ENCODE measurements around the gene GLCCI1. TPM values are rescaled to one million over a fixed set of nuclear protein-coding genes. Genes with fewer than 3 reads are reported as not detected.

GLCCI1 gene
- total RNA-seq, 1 experiment from 2014 or later = 8.5 TPM

DNA sequence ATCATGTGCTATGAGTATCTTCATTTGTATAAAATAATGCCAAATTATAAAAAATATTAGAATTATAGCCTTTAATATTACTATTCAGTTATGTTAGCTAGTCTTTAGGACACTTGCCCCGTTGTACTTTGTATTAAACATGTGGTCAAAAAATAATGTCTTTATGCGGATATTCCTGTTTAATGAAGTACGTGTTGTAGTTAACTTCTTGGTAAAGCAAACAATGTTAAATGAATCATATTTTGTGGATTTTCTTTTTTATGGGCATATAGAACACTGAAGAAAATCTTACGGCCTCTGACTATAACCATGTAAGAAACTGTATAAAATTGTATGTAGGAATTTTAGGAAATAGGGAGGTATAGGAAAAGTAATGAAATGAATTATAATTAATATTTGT is 14.3 kb downstream of the GLCCI1 start:
- ChIA-PET CTCF (no interaction called here), POLR2A (ENCODE audit: unreplicated experiment) (interaction anchor here (1.0 kb wide), 1 partner anchor 12 kb away, joined by 3 read pairs; no protein-coding TSS in a partner anchor)
- Histone ChIP-seq H3K4me3 (ENCODE audit: low read length) (no peak overlapping the region), H3K9me3 (ENCODE audit: low read length) (no peaks in the 10 kb centered on the region), H3K4me2 (ENCODE audit: low read length) (peak overlapping the region; percentile 54), H4K20me1 (ENCODE audit: low read length) (no peaks in the 10 kb centered on the region), H2AFZ (ENCODE audit: low read length) (no peak overlapping the region), H3K4me1 (ENCODE audit: insufficient read depth, low read length) (peaks cover 20% of the 10 kb centered on the region), H3F3A (ENCODE audit: low read length, unreplicated experiment) (no peaks in the 10 kb centered on the region), H3K9ac (ENCODE audit: low read length) (no peak overlapping the region), H3K79me2 (ENCODE audit: low read length) (peaks cover 72% of the 10 kb centered on the region), H3K27ac (ENCODE audit: low read length) (peak overlapping the region; percentile 24; the same call in 1 of the 2 replicates), H3K36me3 (ENCODE audit: low read depth, low read length) (no peaks in the 10 kb centered on the region), H3K27me3 (ENCODE audit: low read length) (no peaks in the 10 kb centered on the region), H3K9me2 (replicated peaks; ENCODE audit: low read length) (no peaks in the 10 kb centered on the region)
- no TSS peak for BruUV-seq (replicated peaks)
- TF ChIP-seq CTCF (conservative IDR thresholded peaks at IDR 0.05; ENCODE audit: low read depth, low read length) = no peak
- TF ChIP-seq EZH2phosphoT487 (IDR thresholded peaks at IDR 0.05; ENCODE audit: borderline replicate concordance, low read length) = no peak
- no peak for TF ChIP-seq EZH2 (IDR thresholded peaks at IDR 0.05; ENCODE audit: low read length, unreplicated experiment)
- intact Hi-C loops (cut with micrococcal nuclease) = loop anchor here (1.0 to 2.0 kb wide), 2 partner anchors 13 to 14 kb away; no protein-coding TSS in a partner anchor
- ATAC-seq (peak; percentile 90), DNase-seq (peak; percentile 61)

DNA sequence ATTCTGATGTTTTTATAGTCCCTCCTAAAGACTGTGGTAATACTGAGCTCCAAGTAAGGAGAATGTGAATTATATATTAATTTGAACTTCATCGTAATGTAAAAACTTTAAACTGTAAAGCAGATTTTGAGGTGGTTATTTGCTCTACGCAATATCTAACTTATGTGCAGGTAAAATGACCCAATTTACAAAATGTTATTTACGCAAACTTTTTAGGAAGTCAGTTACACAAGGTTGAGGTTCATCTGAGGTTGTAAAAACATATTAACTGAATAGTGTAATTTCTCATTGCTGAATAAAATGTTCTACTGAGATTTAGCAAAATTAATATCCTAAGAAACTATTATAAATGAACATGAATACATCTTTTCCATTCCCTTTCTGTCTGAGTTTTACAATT is 15.8 kb downstream of the GLCCI1 start:
- no peaks in the 10 kb centered on the region for H3K27me3 ChIP-seq (ENCODE audit: low read length)
- DNase-seq = no peak
- intact Hi-C loops (cut with micrococcal nuclease) = no loop called here
- no peak overlapping the region for H3K4me2 ChIP-seq (ENCODE audit: low read length)
- H3K79me2 ChIP-seq (ENCODE audit: low read length) = peaks cover 74% of the 10 kb centered on the region
- CTCF ChIA-PET = no interaction called here
- H4K20me1 ChIP-seq (ENCODE audit: low read length) = no peaks in the 10 kb centered on the region
- no peak overlapping the region for H3K27ac ChIP-seq (ENCODE audit: low read length)
- no peak for ATAC-seq
- no peak overlapping the region for H2AFZ ChIP-seq (ENCODE audit: low read length)
- no peak overlapping the region for H3K4me3 ChIP-seq (ENCODE audit: low read length)
- H3K36me3 ChIP-seq (ENCODE audit: low read depth, low read length) = no peaks in the 10 kb centered on the region
- H3K9me2 ChIP-seq (replicated peaks; ENCODE audit: low read length) = no peaks in the 10 kb centered on the region
- H3F3A ChIP-seq (ENCODE audit: low read length, unreplicated experiment) = no peaks in the 10 kb centered on the region
- H3K4me1 ChIP-seq (ENCODE audit: insufficient read depth, low read length) = peaks cover 25% of the 10 kb centered on the region
- no peaks in the 10 kb centered on the region for H3K9me3 ChIP-seq (ENCODE audit: low read length)
- TF ChIP-seq EZH2phosphoT487 (IDR thresholded peaks at IDR 0.05; ENCODE audit: borderline replicate concordance, low read length) = no peak
- no peak overlapping the region for H3K9ac ChIP-seq (ENCODE audit: low read length)
- BruUV-seq (replicated peaks) = no TSS peak
- POLR2A ChIA-PET (ENCODE audit: unreplicated experiment) = no interaction called here

DNA sequence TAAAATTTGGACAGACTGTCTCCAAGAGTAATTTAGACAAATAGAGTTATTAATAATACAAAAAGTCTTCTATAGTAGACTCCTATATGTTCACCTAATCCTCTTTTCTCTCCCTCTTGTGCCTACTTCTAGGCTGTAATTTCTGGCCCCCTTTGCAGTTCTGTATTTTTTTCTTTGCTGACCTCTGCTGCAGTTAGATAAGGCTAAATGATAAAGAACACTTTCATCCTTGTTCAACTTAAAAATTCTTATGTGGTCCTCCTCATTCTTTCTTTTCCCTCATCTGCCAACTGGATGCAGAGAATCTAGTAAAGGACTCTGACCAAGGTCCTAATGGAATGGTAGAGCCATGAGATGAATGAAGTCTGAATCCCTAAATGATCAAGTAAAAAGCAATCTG is 20.1 kb downstream of the GLCCI1 start:
- Histone ChIP-seq H3K79me2 (ENCODE audit: low read length) (peaks cover 82% of the 10 kb centered on the region), H3K4me1 (ENCODE audit: insufficient read depth, low read length) (peaks cover 16% of the 10 kb centered on the region), H3K27ac (ENCODE audit: low read length) (no peak overlapping the region), H2AFZ (ENCODE audit: low read length) (no peak overlapping the region), H3F3A (ENCODE audit: low read length, unreplicated experiment) (no peaks in the 10 kb centered on the region), H3K9me2 (replicated peaks; ENCODE audit: low read length) (no peaks in the 10 kb centered on the region), H3K9ac (ENCODE audit: low read length) (no peak overlapping the region), H3K4me2 (ENCODE audit: low read length) (no peak overlapping the region), H3K4me3 (ENCODE audit: low read length) (no peak overlapping the region), H3K36me3 (ENCODE audit: low read depth, low read length) (peaks cover 3% of the 10 kb centered on the region; the same call in 1 of the 2 replicates), H3K9me3 (ENCODE audit: low read length) (peaks cover 8% of the 10 kb centered on the region; the same call in 1 of the 2 replicates), H4K20me1 (ENCODE audit: low read length) (no peaks in the 10 kb centered on the region), H3K27me3 (ENCODE audit: low read length) (no peaks in the 10 kb centered on the region)
- CTCF ChIA-PET = no interaction called here
- TF ChIP-seq EZH2 (IDR thresholded peaks at IDR 0.05; ENCODE audit: low read length, unreplicated experiment) (no peak), CTCF (conservative IDR thresholded peaks at IDR 0.05; ENCODE audit: low read depth, low read length) (no peak), EZH2phosphoT487 (IDR thresholded peaks at IDR 0.05; ENCODE audit: borderline replicate concordance, low read length) (no peak)
- POLR2A ChIA-PET (ENCODE audit: unreplicated experiment) = no interaction called here
- intact Hi-C loops (cut with micrococcal nuclease) = no loop called here
- DNase-seq (no peak), ATAC-seq (no peak)
- no TSS peak for BruUV-seq (replicated peaks)

Data from PC-3 (cell line).